HUDEP-2 (cell line): ENCODE measurements around the gene CES3.

Experiments
- DNase-seq, 76 experiments: peaks; one replicate each; lab custom pipeline; 2025; ENCODE audit not compliant: unreplicated experiment in 76 of 76; lab: John Stamatoyannopoulos, UW

CES3 gene

DNA sequence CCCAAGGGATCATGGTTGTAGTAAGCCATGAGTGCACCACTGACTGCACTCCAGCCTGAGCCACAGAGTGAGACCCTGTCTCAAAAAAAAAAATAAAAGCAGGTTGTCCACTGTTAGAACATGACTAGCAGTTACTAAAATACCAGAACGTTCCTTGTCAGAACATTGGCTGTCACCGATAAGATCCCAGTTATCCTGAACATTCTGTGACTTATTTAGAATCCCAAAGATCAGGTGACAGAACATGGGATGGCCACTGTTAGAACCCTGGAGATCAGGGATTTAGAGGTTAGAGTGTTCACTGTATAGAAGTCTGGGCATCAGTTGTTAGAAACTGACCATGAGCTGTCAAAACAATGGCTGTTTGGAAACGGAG lies 35.9 kb downstream of the CES3 start:
- DNase-seq = no peak

DNA sequence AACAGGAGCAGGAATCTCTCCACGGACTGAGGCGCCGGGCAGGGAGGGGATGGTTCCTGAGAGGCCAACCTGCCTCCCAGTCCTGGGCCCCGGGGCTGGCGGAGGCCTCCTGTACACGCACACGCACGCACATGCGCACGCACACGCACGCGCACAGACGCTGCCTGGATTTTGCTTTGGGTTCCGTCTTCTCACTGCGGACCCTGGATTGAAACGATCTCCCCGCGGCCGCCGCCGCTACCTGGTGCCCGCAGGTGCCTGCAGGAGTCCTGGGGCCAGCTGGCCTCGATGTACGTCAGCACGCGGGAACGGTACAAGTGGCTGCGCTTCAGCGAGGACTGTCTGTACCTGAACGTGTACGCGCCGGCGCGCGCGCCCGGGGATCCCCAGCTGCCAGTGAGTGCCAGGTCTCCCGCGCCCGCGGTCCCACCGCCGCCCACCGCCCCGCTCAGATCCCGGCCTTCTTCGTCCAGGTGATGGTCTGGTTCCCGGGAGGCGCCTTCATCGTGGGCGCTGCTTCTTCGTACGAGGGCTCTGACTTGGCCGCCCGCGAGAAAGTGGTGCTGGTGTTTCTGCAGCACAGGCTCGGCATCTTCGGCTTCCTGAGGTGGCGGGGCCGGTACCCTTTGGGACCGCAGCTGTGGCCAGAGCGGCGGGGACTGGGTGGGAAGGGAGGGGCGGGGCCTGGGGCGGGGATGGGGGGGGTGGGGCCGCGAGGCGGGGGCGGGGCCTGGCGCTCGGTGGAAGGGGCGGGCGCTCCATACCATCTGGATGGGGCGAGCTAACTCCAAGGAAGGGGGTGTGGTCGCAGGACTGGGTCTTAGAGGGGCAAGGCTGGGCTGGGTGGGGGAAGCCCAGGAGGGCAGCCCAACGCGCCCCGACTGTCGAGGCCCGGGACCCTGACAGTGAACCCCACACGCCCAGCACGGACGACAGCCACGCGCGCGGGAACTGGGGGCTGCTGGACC lies 39.6 kb downstream of the CES3 start:
- DNase-seq = peak in 14 of 76 experiments; percentile 4 to 32 (median 22)

DNA sequence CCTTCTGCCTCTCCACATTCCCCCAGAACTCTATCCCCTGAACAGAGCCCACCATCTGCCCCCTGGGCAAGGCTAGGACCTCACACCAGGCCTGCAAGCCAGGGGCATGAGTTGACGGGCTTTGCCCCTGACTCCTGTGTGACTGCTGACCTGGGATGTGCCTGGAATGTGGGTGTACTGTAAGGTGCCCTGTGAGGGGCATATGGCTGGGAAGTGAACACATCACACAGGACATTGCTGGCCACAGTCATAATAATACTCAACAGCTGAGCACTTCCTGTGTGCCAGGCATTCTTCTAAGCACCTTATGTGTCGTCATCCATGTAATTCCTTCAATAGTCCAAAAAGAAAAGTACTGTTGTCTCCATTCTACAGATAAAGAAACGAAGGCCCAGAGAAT lies 40.7 kb downstream of the CES3 start:
- no peak for DNase-seq

DNA sequence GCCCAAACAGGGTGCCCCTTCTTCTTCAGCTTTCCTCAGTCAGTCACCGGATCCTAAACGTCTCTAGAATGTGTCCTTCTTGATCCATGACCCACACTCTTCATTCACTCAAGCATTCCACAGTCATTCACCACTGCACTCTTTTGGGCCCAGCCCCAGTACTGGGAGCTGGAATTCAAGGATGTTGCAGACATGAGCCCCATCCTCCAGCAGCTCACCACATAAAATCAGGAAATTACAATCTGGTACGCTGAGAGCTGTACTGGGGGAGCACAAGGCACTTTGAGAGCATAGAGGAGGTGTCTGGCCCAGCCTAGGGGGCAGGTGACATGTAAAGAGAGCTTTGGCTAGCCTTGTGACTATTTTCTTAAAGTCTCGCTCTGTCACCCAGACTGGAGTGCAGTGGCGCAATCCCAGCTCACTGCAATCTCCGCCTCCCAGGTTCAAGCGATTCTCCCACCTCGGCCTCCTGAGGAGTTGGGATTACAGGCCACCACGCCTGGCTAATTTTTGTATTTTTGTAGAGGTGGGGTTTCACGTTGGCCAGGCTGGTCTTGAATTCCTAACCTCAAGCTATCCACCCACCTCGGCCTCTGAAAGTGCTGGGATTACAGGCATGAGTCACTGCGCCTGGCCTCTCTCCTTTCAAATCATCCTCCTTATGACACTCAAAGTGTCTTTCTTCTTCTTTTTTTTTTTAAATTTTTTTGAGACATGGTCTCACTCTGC lies 46.0 kb downstream of the CES3 start:
- DNase-seq = no peak

DNA sequence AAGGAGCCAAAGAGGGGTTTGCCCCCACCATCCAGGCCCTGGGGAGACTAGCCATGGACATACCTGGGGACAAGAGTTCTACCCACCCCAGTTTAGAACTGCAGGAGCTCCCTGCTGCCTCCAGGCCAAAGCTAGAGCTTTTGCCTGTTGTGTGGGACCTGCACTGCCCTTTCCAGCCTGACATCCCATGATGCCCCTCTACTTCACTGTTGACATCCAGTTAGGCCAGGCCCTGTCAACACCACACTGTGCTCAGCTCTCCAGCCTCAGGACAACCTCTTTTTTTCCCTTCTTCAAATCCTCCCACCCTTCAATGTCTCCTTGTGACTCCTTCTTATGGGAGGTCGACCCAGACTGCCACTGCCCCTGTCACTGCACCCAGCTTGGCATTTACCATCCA lies 48.1 kb downstream of the CES3 start:
- DNase-seq = no peak

DNA sequence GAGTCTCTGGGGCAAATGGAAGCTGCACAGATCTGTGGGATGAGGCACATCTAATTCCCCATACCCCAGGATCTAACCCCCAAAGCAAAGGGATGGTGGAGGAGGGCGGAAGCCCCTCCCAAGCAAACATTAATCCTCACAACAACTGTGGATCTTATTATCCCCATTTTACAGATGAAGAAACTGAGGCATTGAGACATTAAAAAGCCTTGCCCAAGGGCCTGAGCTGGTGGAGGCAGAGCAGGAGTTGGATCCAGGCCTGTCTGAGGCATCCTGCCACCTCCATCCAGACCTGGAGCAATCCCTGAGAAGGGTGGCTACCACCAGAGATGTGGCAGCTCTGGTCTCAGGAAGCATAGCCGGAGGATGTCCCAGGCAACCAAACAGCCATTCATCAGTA lies 50.2 kb downstream of the CES3 start:
- DNase-seq = no peak

DNA sequence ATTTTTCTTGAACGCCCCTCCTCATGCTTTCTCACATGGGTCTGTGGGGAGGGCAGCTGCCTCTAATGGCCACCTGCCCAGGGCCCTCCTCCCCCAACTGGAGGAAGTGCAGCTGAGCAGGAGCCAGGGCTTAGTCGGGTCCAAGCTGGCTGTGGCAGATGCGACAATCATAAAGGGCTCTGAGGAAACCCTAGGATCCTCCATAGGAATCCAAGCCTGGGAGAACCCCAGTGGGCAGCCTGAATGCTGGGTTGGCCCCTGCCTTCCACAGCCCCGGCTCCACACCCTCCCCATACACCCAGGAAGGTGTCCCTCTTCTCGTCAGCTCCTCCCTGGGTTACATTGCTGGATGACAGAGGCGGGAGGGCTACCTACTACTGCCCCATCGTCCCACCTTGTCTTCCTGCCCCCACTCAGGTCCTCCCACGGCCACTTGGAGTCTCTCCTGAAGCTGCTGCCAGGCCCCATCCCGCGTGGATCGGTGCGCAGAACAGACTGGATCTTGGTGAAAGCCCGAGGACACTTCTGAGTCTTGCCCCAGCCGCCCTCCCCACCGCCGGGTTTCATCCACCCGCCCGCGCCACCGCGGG lies 52.3 kb downstream of the CES3 start:
- no peak for DNase-seq

DNA sequence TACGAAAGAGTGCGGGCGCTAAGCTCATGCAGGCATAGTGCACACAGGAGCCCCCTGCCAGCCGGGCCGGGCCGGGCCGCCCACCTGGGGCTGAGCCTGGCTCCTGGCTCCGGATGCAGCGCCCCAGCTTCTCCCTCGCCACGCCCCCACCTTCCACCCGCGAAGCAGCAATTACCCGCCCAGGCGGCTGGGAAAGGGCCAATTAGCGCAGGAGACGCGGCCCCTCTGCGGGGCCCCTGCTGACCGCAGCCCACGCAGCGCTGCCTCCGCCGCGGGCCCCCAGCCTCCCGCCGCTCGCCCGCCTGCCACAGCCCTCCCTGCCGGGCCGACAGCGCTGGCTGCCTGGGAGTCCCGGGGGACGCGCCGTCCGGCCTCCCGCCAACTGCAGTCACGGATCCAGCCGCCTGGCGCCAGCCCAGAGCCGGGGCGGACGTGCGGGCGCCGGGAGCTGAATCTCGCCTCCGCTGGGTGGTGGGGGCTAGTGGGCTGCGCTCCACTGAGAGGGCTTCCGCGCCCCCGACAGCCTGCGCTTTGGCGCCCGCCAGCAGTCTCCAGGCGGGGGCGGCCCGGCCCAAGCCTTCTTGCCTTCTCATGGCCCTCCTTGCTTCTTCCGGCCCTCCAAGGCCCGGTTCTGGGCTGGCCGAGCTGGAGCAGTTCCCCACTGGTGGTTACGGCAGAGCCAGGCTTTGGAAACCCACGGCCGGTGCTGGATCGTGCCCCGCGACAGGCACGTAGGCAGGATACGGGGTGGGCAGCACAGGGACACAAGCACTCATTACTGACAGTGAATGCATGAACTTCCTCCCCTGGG lies 53.0 kb downstream of the CES3 start:
- DNase-seq = peak in 25 of 76 experiments; percentile 6 to 61 (median 24)

DNA sequence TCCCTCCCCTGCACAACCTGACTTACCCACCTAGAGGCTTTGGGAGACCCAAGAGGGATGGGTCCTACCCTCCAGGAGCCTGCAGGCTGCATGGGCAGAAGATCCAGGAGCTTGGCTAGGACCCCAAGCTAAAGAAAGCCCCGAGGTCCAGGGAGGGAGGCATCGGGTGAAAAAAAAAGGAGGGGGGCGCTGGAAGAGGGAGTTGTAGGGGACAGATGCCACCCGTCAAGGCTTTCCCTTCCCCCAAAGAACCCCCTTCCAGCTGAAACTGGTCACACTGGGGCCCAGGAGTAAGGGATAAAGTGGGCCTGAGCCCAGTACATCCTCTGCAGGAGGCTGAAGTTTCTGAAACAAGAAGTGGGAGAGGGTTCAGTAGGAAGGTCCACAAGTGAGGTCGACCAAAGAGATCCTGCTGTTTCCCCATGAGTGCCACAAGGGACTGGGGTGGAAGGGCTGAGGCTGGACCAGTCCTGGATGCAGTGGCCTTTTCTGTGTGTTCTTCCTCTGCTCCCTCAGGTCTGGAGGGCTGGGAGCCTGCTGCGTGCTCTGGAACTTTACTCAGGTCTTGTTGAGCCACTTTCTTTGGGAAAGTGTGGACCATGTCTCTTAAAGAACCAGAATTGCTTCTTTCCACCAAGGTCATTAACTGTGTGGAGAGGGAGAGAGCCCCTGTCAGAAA lies 53.7 kb downstream of the CES3 start:
- no peak for DNase-seq

DNA sequence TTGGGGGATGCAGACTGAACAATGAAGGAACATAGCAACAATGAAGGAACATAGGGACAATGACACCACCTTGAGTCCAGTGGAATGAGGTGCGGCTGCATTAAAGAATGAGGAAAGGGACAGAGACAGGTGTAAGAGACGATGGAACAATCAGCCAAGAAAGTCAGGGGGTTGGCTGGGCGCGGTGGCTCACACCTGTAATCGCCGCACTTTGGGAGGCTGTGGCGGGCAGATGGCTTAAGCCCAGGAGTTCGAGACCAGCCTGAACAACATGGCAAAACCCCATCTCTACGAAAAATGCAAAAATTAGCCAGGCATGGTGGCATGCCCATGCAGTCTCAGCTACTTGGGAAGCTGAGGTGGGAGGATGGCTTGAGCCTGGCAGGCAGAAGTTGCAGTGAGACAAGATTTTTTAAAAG lies 54.3 kb downstream of the CES3 start:
- DNase-seq = peak in 1 of 76 experiments; percentile 10

DNA sequence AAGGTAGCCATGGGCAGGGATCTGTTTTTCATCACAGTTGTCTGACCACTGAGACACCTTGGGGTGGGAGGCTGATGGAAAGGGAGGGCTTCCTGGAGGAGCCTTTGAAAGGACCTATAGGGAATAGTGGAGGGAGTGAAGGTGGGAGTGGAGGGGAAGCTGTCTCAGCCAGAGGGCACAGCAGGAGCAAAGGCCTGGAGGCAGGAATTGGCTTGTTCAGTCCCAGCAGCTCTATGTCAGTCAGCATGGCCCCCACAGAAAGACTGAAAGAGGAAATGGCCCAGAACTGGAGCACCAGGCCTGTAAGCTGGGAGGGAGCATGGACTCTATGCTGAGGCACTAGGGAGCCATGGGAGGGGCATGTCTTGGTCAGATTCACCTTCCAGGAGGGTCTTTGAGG lies 55.1 kb downstream of the CES3 start:
- DNase-seq = no peak

DNA sequence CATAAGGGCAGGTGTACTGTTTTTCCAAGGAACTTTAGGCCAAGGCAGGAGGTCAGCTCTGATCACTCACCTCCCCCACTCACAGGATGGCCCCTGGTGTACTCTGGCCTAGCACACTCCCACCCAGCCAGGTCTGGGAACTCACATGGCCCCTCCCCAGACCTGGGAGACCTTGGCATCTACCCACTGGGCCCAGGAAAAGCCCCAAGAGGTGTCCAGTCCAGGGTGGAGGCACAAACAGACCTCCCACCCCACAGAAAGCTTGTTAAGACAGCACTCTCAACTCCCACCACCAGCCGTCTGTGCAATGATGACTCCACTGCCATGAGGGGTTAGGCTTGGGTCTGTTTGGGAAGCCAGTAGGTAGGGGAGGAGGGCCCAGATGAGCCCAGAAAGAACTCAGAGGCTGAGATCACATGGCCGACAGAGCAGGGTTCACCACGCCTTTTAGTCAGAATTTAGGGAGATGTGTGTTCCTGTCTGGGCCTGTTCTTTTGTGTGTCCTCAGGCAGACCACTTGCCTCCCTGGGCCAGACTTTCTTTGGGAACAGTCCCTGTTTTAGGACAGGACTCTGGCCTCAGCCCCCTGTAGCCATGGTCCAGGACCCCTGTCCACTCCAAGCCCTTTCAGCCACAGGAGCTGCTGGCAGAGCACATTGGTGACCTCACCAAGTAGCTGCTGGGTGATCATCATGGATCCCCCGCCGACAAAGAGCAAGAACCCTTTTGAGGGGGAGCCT lies 55.8 kb downstream of the CES3 start:
- DNase-seq = no peak

DNA sequence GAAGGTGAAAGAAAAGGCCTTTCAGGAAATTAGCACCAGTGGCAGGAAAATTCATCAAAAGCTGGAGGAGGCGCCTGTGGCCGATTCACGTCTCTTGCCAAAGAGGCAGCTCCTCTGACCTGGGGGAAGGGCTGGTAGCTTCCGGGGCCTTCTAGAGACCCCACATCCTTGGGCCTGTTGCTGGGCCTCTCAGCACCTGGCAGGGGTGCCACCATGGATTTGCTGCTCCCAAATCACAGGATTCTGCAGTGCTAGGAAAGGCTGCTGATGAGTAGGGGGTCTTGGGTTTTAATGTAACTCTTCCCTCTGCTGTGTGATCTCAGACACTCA lies 56.3 kb downstream of the CES3 start:
- no peak for DNase-seq

DNA sequence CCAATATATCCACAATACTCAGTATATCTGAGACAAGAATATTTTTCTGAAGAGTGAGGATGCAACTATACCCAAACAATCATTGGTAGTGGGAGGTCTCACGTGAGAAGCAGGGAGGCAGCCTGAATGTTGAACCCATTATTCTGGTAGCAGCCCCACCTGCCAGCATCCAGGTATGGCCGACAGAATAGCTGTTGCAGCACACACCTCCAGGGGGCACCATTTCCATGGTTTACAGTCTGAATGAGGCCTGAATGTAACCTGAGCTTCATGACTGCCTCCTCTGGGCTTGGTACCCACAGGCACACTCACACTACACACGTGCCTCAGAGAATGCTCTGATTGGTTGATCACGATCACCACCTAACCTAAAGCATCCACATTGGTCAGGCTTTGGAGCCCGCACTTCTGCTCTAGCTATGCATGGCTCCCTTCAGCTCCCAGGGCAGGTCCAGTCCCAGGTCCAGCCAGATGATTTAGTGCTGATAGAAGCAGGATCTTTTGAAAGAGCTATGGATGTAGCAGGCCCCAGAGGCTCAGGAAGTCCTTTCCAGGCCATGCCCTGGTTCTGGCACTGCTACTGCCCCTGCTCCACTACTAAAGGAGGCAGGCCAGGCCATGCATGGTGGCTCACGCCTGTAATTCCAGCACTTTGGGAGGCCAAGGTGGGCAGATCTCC lies 56.9 kb downstream of the CES3 start:
- peak in 71 of 76 experiments; percentile 7 to 90 (median 61) for DNase-seq

DNA sequence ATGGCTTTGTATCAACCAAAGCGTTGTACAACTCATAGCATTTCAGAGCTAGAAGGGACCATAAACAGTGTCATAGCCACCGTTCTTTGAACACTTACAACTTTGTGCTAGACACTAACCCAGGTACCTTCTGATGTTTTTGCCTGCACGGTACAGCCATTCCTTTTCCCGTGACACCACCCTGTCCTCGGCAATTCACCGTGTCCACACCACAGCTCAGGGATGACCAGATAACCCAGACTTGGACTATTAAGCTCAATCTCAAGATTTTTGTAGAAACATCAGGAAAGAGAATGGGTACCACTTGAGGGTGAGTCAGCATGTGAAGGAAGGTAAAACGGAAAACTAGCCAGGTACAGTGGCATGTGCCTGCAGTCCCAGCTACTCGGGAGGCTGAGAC lies 58.1 kb downstream of the CES3 start:
- no peak for DNase-seq

DNA sequence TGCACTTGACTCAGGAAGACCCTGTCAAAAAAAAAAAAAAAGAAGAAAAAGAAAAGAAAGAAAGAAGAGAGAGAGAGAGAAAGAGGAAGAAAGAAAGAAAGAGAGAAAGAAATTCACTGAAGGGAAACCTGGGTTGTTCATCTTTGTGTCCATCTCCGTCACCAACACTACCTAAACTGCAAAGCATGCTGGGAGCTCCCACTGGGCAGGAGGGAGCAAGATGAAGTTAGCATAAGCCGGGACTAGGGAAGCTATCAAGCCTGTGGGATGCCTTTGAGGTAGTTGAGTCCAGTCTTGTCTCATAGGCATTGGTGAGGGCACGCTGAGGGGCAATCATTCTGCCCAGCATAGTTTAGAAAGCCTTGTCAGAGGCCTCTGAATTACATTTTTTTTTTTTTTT lies 60.3 kb downstream of the CES3 start:
- no peak for DNase-seq

DNA sequence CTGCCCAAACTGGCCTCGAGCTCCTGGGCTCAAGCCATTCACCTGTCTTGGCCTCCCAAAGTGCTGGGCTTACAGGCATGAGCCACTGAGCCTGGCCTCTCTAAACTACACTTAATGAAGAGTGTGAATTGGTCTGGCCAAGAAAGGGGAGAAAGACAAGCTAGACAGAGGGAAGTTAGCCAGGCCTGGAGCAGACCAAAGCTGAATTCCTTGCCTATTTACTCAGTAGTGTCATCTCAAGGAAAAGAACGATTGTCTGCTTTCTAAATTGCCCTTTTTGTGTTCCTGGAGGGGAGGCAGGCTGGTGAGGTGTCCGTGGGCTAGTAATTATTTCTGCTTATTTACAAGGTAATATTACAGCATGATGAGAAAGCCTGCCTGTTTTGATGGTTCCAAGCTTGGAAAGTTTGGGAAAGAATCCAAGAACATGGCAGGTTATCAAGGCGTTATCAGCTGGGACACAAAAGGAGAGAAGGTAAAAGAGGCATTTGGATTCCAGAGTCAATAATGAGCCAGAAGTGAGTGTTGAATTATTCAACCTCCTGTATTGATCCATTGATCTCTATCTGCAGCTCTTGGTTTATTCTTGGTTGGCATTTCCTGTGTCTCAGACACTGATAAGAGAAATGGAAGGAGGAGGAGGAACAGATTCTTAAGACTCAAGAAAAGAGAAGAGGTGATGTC lies 61.6 kb downstream of the CES3 start:
- no peak for DNase-seq

DNA sequence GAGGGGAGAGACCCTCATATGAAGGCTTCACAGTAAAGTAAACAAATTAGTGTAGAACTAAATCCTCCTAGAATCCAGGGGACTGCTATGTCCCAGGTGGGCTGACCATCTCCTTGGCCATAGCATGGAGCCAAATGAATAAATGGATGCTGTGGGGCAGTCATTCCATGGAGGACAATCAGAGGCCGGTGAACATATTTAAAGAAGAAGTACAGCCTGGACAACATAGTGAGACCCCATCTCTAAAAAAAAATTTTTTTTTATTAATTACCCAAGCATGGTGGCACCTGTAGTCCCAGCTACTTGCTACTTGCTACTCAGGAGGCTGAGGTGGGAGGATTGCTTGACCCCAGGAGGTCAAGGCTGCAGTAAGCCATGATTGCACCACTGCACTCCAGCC lies 62.6 kb downstream of the CES3 start:
- no peak for DNase-seq
